GM20431 (cell line): ENCODE results near the gene MTNR1B.

Experiments
- in situ Hi-C: fragments of 300-500 bp; cut with MseI, MboI; formaldehyde crosslinking; loops from one replicate; pipeline ENCODE4 v1.15.0; 2020; ENCODE audit warnings: low sequenced_read_pairs; ENCODE audit not compliant: unreplicated experiment

Gene MTNR1B

GRCh38 chr11:92969634-92970347 is at the start of gene MTNR1B:
TSS of gene MTNR1B (plus strand) at chr11:92969651. CDS start at chr11:92969726, 75 bp downstream.
- in situ Hi-C loops: no loop called here

GRCh38 chr11:92920331-92920730 is 49.1 kb upstream of the MTNR1B start:
- in situ Hi-C loops: no loop called here

GRCh38 chr11:92922731-92923130 is 46.7 kb upstream of the MTNR1B start:
- in situ Hi-C loops: no loop called here

GRCh38 chr11:92929246-92929645 is 40.2 kb upstream of the MTNR1B start:
- in situ Hi-C loops: loop anchor here (25.0 kb wide), 1 partner anchor 283 kb away; no protein-coding TSS in a partner anchor

- in situ Hi-C loops: loop anchor here (25.0 kb wide), 1 partner anchor 283 kb away; no protein-coding TSS in a partner anchor
Observed at GRCh38 chr11:92929653-92930052, 39.8 kb upstream of the MTNR1B start.

- in situ Hi-C loops: loop anchor here (25.0 kb wide), 1 partner anchor 280 kb away; no protein-coding TSS in a partner anchor
Observed at GRCh38 chr11:92931746-92932422, 37.6 kb upstream of the MTNR1B start.

- in situ Hi-C loops: loop anchor here (25.0 kb wide), 1 partner anchor 273 kb away; no protein-coding TSS in a partner anchor
Observed at GRCh38 chr11:92939305-92939704, 30.1 kb upstream of the MTNR1B start.

- in situ Hi-C loops: loop anchor here (25.0 kb wide), 1 partner anchor 270 kb away; no protein-coding TSS in a partner anchor
Observed at GRCh38 chr11:92941676-92942571, 27.5 kb upstream of the MTNR1B start.

- in situ Hi-C loops: loop anchor here (25.0 kb wide), 1 partner anchor 266 kb away; no protein-coding TSS in a partner anchor
Observed at GRCh38 chr11:92946707-92947106, 22.7 kb upstream of the MTNR1B start.

- in situ Hi-C loops: loop anchor here (25.0 kb wide), 1 partner anchor 264 kb away; no protein-coding TSS in a partner anchor
Observed at GRCh38 chr11:92948116-92948515, 21.3 kb upstream of the MTNR1B start.

GRCh38 chr11:92954003-92954402 is 15.4 kb upstream of the MTNR1B start:
- in situ Hi-C loops: no loop called here

- in situ Hi-C loops: no loop called here
Observed at GRCh38 chr11:92955860-92956259, 13.6 kb upstream of the MTNR1B start.

- in situ Hi-C loops: no loop called here
Observed at GRCh38 chr11:92960886-92961285, 8.6 kb upstream of the MTNR1B start.

GRCh38 chr11:92962446-92962845 is 7.0 kb upstream of the MTNR1B start:
- in situ Hi-C loops: no loop called here

GRCh38 chr11:92964471-92964870 is 5.0 kb upstream of the MTNR1B start:
- in situ Hi-C loops: no loop called here

GRCh38 chr11:92965196-92965595 is 4.3 kb upstream of the MTNR1B start:
- in situ Hi-C loops: no loop called here

- in situ Hi-C loops: no loop called here
Observed at GRCh38 chr11:92967178-92967577, 2.3 kb upstream of the MTNR1B start.

GRCh38 chr11:92967867-92968266 is 1.6 kb upstream of the MTNR1B start:
- in situ Hi-C loops: no loop called here

- in situ Hi-C loops: no loop called here
Observed at GRCh38 chr11:92969293-92969633, 188 bp upstream of the MTNR1B start.

GRCh38 chr11:92972248-92972647 is 2.8 kb downstream of the MTNR1B start:
- in situ Hi-C loops: no loop called here
